Smooth muscle cell (in vitro differentiated cells): ENCODE results near the gene KRT79. TPM values are rescaled to one million over a fixed set of nuclear protein-coding genes. Genes with fewer than 3 reads are reported as not detected.

Experiments
- DNase-seq: peaks from one replicate; lab custom pipeline; 2025; ENCODE audit not compliant: unreplicated experiment; lab: John Stamatoyannopoulos, UW
- H2AFZ ChIP-seq: fragments of 200-600 bp; sonication (generic); 2 replicates; pipeline ENCODE4 v1.6.0; 2016; ENCODE audit warnings: antibody characterized with exemption, low read depth, mild to moderate bottlenecking
- H3F3A ChIP-seq: fragments of 200-600 bp; sonication (generic); 2 replicates; pipeline ENCODE4 v1.6.0; 2017; ENCODE audit warnings: antibody characterized with exemption, low read depth
- H3K27ac ChIP-seq: fragments of 200-600 bp; sonication (generic); 2 replicates; pipeline ENCODE4 v1.5.1; 2016; ENCODE audit warnings: low read depth, mild to moderate bottlenecking
- H3K27me3 ChIP-seq: fragments of 200-600 bp; sonication (generic); 2 replicates; pipeline ENCODE4 v1.6.1; 2016; ENCODE audit warnings: low read depth, mild to moderate bottlenecking
- H3K36me3 ChIP-seq: fragments of 200-600 bp; sonication (generic); 2 replicates; pipeline ENCODE4 v1.5.1; 2016; ENCODE audit warnings: low read depth
- H3K4me1 ChIP-seq: fragments of 200-600 bp; sonication (generic); 2 replicates; pipeline ENCODE4 v1.5.1; 2016; ENCODE audit warnings: low read depth
- H3K4me2 ChIP-seq: fragments of 200-600 bp; sonication (generic); 2 replicates; pipeline ENCODE4 v1.6.0; 2016; ENCODE audit warnings: mild to moderate bottlenecking
- H3K4me3 ChIP-seq: fragments of 200-600 bp; sonication (generic); 2 replicates; pipeline ENCODE4 v1.5.1; 2016; ENCODE audit warnings: mild to moderate bottlenecking
- H3K79me2 ChIP-seq: fragments of 200-600 bp; sonication (generic); 2 replicates; pipeline ENCODE4 v1.6.0; 2016; ENCODE audit warnings: low read depth, mild to moderate bottlenecking
- H3K9ac ChIP-seq: fragments of 200-600 bp; sonication (generic); 2 replicates; pipeline ENCODE4 v1.6.0; 2016; ENCODE audit warnings: low read depth
- H3K9me3 ChIP-seq: fragments of 200-600 bp; sonication (generic); replicated peaks from 2 replicates; pipeline ENCODE4 v1.5.1; 2016; ENCODE audit warnings: low read depth
- H4K20me1 ChIP-seq: fragments of 200-600 bp; sonication (generic); 2 replicates; pipeline ENCODE4 v1.6.0; 2016; ENCODE audit warnings: low read depth
- WGBS: methylation state at CpG from one replicate; pipeline ENCODE4 v1.1.7; 2016; ENCODE audit warnings: low lambda C conversion rate; 5-methylcytosine and 5-hydroxymethylcytosine counted together
- polyA plus RNA-seq: library from polyadenylated mRNA; unstranded; fragments of >200 nt; fragmentation: Nextera tagmentation; extraction: Ambion mirVana; gene quantifications from 2 replicates; pipeline ENCODE4 v1.2.1, GENCODE V29; 2016
- total RNA-seq: library from RNA; depleted of rRNA; stranded (reverse); fragments of >200 nt; gene quantifications from 2 replicates; pipeline ENCODE4 v1.2.3, GENCODE V29; 2014
- TF ChIP-seq, protein P1 (sequence below): fragments of 200-600 bp; sonication (generic); IDR thresholded peaks from 2 replicates; pipeline ENCODE4 v1.5.1; 2017; ENCODE audit warnings: borderline replicate concordance, mild to moderate bottlenecking, antibody characterized with exemption; ENCODE audit not compliant: insufficient read depth, poor library complexity, severe bottlenecking

KRT79 gene
- total and polyA plus RNA-seq, 2 experiments from 2014 or later: 3.4 to 4.1 TPM

DNA sequence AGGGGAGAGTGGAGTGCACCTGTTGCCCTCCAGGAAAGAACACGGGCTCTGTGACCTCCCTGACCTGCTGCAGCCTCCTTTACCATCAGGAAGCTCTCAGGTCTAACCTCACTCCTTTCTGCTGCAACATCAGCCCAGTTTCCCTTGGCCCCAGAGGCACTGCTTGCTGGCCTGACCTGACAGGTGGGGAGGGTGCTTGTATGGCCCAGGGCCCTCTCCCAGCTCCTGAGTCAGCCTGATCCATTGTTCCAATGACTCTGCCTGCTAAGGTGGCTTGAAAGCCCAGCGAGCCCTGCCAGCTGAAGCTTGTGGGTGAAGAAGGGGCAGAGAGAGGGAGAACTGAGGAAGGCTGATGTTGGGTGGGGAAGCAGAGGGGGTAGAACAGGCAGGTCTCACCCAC is 27.9 kb upstream of the KRT79 start:
- TF ChIP-seq, protein P1, sequence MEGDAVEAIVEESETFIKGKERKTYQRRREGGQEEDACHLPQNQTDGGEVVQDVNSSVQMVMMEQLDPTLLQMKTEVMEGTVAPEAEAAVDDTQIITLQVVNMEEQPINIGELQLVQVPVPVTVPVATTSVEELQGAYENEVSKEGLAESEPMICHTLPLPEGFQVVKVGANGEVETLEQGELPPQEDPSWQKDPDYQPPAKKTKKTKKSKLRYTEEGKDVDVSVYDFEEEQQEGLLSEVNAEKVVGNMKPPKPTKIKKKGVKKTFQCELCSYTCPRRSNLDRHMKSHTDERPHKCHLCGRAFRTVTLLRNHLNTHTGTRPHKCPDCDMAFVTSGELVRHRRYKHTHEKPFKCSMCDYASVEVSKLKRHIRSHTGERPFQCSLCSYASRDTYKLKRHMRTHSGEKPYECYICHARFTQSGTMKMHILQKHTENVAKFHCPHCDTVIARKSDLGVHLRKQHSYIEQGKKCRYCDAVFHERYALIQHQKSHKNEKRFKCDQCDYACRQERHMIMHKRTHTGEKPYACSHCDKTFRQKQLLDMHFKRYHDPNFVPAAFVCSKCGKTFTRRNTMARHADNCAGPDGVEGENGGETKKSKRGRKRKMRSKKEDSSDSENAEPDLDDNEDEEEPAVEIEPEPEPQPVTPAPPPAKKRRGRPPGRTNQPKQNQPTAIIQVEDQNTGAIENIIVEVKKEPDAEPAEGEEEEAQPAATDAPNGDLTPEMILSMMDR: no peak
- Histone ChIP-seq H3K36me3 (no peaks in the 10 kb centered on the region), H3K27ac (no peak overlapping the region), H2AFZ (no peak overlapping the region), H3K4me1 (no peaks in the 10 kb centered on the region), H3K9me3 (no peaks in the 10 kb centered on the region), H3K27me3 (no peaks in the 10 kb centered on the region), H3K9ac (no peak overlapping the region), H3K4me3 (no peak overlapping the region), H3K79me2 (no peaks in the 10 kb centered on the region), H3K4me2 (no peak overlapping the region), H3F3A (no peaks in the 10 kb centered on the region), H4K20me1 (no peaks in the 10 kb centered on the region)
- no peak for DNase-seq
- 78% methylated on average over 2 of the region's 2 CpGs for WGBS

DNA sequence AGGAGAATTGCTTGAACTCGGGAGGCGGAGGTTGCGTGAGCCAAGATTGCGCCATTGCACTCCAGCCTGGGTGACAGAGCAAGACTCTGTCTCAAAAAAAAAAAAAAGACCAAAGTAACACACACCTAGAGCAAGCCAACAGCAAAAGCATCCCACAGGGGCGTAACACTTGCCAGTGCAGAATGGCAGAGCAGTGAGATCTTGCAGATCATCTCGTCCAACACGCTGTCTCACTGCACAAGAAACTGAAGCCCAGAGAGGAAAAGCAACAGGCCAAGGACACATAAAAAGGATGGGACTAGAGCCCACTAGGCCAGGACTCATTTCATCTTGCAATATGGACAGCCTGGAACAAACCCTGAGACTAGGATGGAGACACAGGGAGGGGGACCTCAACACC is 27.4 kb upstream of the KRT79 start:
- TF ChIP-seq, protein P1: no peak
- Histone ChIP-seq H3K4me1 (no peaks in the 10 kb centered on the region), H3K4me3 (no peak overlapping the region), H2AFZ (no peak overlapping the region), H3K79me2 (no peaks in the 10 kb centered on the region), H3K9me3 (no peaks in the 10 kb centered on the region), H3K36me3 (no peaks in the 10 kb centered on the region), H3K27ac (no peak overlapping the region), H4K20me1 (no peaks in the 10 kb centered on the region), H3K4me2 (no peak overlapping the region), H3F3A (no peaks in the 10 kb centered on the region), H3K27me3 (no peaks in the 10 kb centered on the region), H3K9ac (no peak overlapping the region)
- WGBS: 95% methylated on average over 7 of the region's 7 CpGs
- DNase-seq: no peak

DNA sequence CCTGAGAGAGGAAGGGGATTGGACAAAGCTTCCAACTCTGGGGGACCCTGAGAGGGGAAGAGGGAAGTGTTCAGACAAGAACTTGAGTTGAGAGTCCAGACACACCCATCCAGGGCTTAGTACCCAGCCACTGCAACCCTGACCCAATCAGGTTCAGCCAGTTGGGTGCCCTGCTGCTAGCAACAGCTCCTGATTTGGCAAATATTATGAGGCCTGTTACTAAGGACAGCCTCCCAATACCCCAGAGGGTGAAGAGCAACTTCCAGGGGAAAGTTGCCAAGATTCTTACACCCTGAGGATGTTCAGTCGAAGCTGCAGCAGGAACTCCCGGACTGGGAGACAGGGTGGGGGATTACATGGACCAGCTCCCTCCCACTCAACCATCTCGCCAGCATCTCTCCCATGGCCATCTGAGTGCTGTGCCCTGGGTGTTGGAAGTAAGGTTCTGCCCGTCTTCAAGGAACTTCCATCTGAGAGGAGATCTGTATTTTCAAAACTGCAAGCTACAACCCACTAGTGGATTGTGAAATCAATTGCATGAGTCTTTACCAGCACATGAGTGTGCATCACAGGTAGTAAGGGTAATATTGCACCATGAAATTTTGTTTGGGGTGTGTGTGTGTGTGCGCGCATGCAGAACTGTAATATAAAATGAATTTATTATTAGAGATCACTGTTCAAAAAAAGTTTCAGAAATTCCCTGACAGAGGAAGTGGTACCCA is 26.2 kb upstream of the KRT79 start:
- H3K36me3 ChIP-seq: no peaks in the 10 kb centered on the region
- H3K4me3 ChIP-seq: no peak overlapping the region
- TF ChIP-seq, protein P1: no peak
- no peaks in the 10 kb centered on the region for H3K27me3 ChIP-seq
- no peak overlapping the region for H3K27ac ChIP-seq
- H3K9ac ChIP-seq: no peak overlapping the region
- no peaks in the 10 kb centered on the region for H3K4me1 ChIP-seq
- H2AFZ ChIP-seq: no peak overlapping the region
- no peaks in the 10 kb centered on the region for H3K9me3 ChIP-seq
- H3K4me2 ChIP-seq: no peak overlapping the region
- WGBS: 85% methylated on average over 6 of the region's 6 CpGs
- DNase-seq: no peak
- no peaks in the 10 kb centered on the region for H4K20me1 ChIP-seq
- H3F3A ChIP-seq: no peaks in the 10 kb centered on the region
- no peaks in the 10 kb centered on the region for H3K79me2 ChIP-seq

DNA sequence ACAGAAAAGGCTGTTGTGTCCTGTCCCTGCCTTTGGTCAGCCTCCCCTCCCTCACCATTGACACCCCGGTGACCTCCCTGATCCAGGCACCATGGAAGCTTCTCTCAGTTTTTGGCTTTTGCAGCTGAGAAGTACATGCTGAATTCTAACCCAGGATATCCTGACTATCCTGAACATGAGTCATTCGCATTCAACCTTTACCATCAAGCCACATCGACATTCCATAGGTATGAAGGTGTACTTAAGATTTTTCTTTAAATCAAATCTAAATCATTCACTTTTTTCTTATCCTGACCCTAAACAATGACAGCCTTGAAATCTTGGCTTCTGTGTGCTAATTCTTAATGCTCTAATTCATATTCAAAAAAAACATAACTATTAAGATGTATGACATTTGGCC is 23.4 kb upstream of the KRT79 start:
- TF ChIP-seq, protein P1: no peak
- H3K27ac ChIP-seq: no peak overlapping the region
- H3F3A ChIP-seq: no peaks in the 10 kb centered on the region
- H3K4me2 ChIP-seq: no peak overlapping the region
- 85% methylated on average over 3 of the region's 3 CpGs for WGBS
- no peak overlapping the region for H3K9ac ChIP-seq
- H2AFZ ChIP-seq: no peak overlapping the region
- no peaks in the 10 kb centered on the region for H3K9me3 ChIP-seq
- no peaks in the 10 kb centered on the region for H3K79me2 ChIP-seq
- no peaks in the 10 kb centered on the region for H3K27me3 ChIP-seq
- no peaks in the 10 kb centered on the region for H3K36me3 ChIP-seq
- H3K4me1 ChIP-seq: no peaks in the 10 kb centered on the region
- no peak for DNase-seq
- no peaks in the 10 kb centered on the region for H4K20me1 ChIP-seq
- no peak overlapping the region for H3K4me3 ChIP-seq
